ENCODE data around the gene ADAMTSL3.

DNA sequence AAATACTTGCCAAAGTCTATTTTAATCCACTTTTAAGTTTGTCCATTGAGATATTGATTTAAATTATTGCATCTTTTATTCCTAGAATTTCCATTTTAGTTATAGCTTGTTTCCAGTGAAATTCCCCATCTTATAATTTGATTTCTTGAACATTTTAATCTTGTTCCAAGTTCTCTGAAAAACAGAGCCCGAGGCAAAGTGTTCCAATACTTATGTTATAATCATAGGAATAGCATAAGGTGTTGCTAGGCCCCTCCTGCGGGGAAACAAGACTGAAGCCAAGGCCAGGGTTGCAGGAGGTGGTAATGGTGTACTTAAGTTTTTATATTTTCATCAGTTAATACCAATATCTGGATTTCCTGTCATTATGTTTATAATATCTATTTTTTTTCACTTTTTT is 226.6 kb downstream of the ADAMTSL3 start:
- TF ChIP-seq, protein P1, sequence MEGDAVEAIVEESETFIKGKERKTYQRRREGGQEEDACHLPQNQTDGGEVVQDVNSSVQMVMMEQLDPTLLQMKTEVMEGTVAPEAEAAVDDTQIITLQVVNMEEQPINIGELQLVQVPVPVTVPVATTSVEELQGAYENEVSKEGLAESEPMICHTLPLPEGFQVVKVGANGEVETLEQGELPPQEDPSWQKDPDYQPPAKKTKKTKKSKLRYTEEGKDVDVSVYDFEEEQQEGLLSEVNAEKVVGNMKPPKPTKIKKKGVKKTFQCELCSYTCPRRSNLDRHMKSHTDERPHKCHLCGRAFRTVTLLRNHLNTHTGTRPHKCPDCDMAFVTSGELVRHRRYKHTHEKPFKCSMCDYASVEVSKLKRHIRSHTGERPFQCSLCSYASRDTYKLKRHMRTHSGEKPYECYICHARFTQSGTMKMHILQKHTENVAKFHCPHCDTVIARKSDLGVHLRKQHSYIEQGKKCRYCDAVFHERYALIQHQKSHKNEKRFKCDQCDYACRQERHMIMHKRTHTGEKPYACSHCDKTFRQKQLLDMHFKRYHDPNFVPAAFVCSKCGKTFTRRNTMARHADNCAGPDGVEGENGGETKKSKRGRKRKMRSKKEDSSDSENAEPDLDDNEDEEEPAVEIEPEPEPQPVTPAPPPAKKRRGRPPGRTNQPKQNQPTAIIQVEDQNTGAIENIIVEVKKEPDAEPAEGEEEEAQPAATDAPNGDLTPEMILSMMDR (IDR thresholded peaks at IDR 0.05), result no peak
- TF ChIP-seq POLR2A (IDR thresholded peaks at IDR 0.05), result no peak
